HG03521 (cell line): Measurements from ENCODE around the gene CDC25A.

Experiments
- ATAC-seq: cut with Tn5 transposase; IDR thresholded peaks from one replicate; pipeline ENCODE4 v1.9.1; 2021; ENCODE audit warnings: mild to moderate bottlenecking, moderate library complexity; ENCODE audit not compliant: unreplicated experiment

CDC25A gene

GRCh38 chr3:48112108-48112791 is 76.0 kb downstream of the CDC25A start:
- ATAC-seq: peak; percentile 89

GRCh38 chr3:48110463-48110862 is 77.8 kb downstream of the CDC25A start:
- ATAC-seq: no peak

GRCh38 chr3:48107227-48107626 is 81.0 kb downstream of the CDC25A start:
- no peak for ATAC-seq
